IMR-90 (cell line): ENCODE data around the gene CYP46A1. TPM values are rescaled to one million over a fixed set of nuclear protein-coding genes. Genes with fewer than 3 reads are reported as not detected.

Experiments
- ATAC-seq: fragments of 200-7000 bp; cut with Tn5 transposase; 2 replicates; pipeline ENCODE4 v1.9.1; 2020; ENCODE audit warnings: low read depth, mild to moderate bottlenecking, moderate library complexity
- BruUV-seq: library from RNA; stranded (reverse); fragments of 400-500 nt; replicated peaks from 2 replicates; lab custom pipeline; 2021; lab: Mats Ljungman, UMichigan
- CTCF ChIA-PET: fragments of 300-600 bp; formaldehyde crosslinking; extraction: SDS; loops from one replicate; lab custom pipeline; 2021; ENCODE audit warnings: antibody characterized with exemption; lab: Yijun Ruan, JAX
- POLR2A ChIA-PET: fragments of 300-600 bp; sonication (Branson Sonifier 250); formaldehyde crosslinking; loops from one replicate; lab custom pipeline; 2022; ENCODE audit warnings: antibody characterized with exemption; ENCODE audit not compliant: unreplicated experiment; lab: Charles Lee
- DNase-seq: peaks from one replicate; pipeline ENCODE4 v3.0.0; 2013
- H2AFZ ChIP-seq: replicated peaks from 2 replicates; pipeline ENCODE3; 2013; ENCODE audit warnings: low read length, mild to moderate bottlenecking; ENCODE audit not compliant: poor library complexity
- H2AK5ac ChIP-seq: 2 replicates; pipeline ENCODE4 v1.6.1; 2013; ENCODE audit warnings: low read depth, low read length, inconsistent platforms
- H2AK9ac ChIP-seq: replicated peaks from 2 replicates; pipeline ENCODE3; 2013; ENCODE audit warnings: mild to moderate bottlenecking, low read depth, low read length, moderate library complexity; ENCODE audit not compliant: poor library complexity
- H2BK120ac ChIP-seq: 2 replicates; pipeline ENCODE4 v1.6.1; 2013; ENCODE audit warnings: low read depth, low read length, inconsistent platforms
- H2BK15ac ChIP-seq: 3 replicates; pipeline ENCODE4 v1.6.1; 2013; ENCODE audit warnings: low read depth, low read length, inconsistent platforms
- H2BK20ac ChIP-seq: 2 replicates; pipeline ENCODE4 v1.6.1; 2013; ENCODE audit warnings: low read depth, mild to moderate bottlenecking, inconsistent platforms, low read length, moderate library complexity
- H2BK5ac ChIP-seq: 2 replicates; pipeline ENCODE4 v1.6.1; 2013; ENCODE audit warnings: mild to moderate bottlenecking, low read depth, low read length, inconsistent platforms; ENCODE audit not compliant: poor library complexity, severe bottlenecking
- H3K14ac ChIP-seq: replicated peaks from 2 replicates; pipeline ENCODE4 v1.6.1; 2013; ENCODE audit warnings: low read depth, low read length, inconsistent platforms
- H3K18ac ChIP-seq: 2 replicates; pipeline ENCODE4 v1.6.1; 2013; ENCODE audit warnings: low read depth, low read length, control low read depth
- H3K23ac ChIP-seq: 2 replicates; pipeline ENCODE4 v1.6.1; 2013; ENCODE audit warnings: low read depth, low read length, inconsistent platforms
- H3K27ac ChIP-seq: 2 replicates; pipeline ENCODE4 v1.5.1; 2013; ENCODE audit warnings: mild to moderate bottlenecking, control low read depth, low read length; ENCODE audit not compliant: insufficient read depth
- H3K27me3 ChIP-seq: 2 replicates; pipeline ENCODE4 v1.6.1; 2013; ENCODE audit warnings: low read length; ENCODE audit not compliant: control insufficient read depth, insufficient read depth
- H3K36me3 ChIP-seq: 2 replicates; pipeline ENCODE4 v1.6.1; 2013; ENCODE audit warnings: low read length, mixed read lengths; ENCODE audit not compliant: control insufficient read depth, insufficient read depth
- H3K4ac ChIP-seq: 2 replicates; pipeline ENCODE4 v1.6.1; 2013; ENCODE audit warnings: low read depth, low read length, inconsistent platforms
- H3K4me1 ChIP-seq: 2 replicates; pipeline ENCODE4 v1.6.1; 2013; ENCODE audit warnings: low read length, mixed read lengths; ENCODE audit not compliant: control insufficient read depth, insufficient read depth
- H3K4me2 ChIP-seq: 2 replicates; pipeline ENCODE4 v1.6.1; 2013; ENCODE audit warnings: low read depth, mild to moderate bottlenecking, control low read depth, low read length, moderate library complexity
- H3K4me3 ChIP-seq: 2 replicates; pipeline ENCODE4 v1.5.1; 2013; ENCODE audit warnings: low read depth, mild to moderate bottlenecking, control low read depth, low read length, moderate library complexity; ENCODE audit not compliant: insufficient read depth
- H3K56ac ChIP-seq: 2 replicates; pipeline ENCODE4 v1.6.1; 2013; ENCODE audit warnings: low read length, inconsistent platforms; ENCODE audit not compliant: insufficient read depth; ENCODE audit errors: extremely low read depth
- H3K79me1 ChIP-seq, 2 experiments: 2 replicates each; pipeline ENCODE4 v1.6.1; 2013; ENCODE audit warnings: low read length in 2 of 2, inconsistent platforms in 1 of 2, low read depth in 1 of 2
- H3K9ac ChIP-seq: 2 replicates; pipeline ENCODE4 v1.6.1; 2013; ENCODE audit warnings: low read depth, low read length, control low read depth
- H3K9me1 ChIP-seq: 2 replicates; pipeline ENCODE4 v1.6.1; 2013; ENCODE audit warnings: low read length, inconsistent platforms; ENCODE audit not compliant: insufficient read depth
- H3K9me3 ChIP-seq: 2 replicates; pipeline ENCODE4 v1.6.1; 2013; ENCODE audit warnings: low read length; ENCODE audit not compliant: control insufficient read depth, insufficient read depth
- H4K20me1 ChIP-seq: 2 replicates; pipeline ENCODE4 v1.6.1; 2013; ENCODE audit warnings: low read length, inconsistent platforms; ENCODE audit not compliant: insufficient read depth
- H4K5ac ChIP-seq: 2 replicates; pipeline ENCODE4 v1.6.1; 2013; ENCODE audit warnings: mild to moderate bottlenecking, low read depth, low read length, control low read depth
- H4K8ac ChIP-seq, 2 experiments: 2 replicates each; pipeline ENCODE4 v1.6.1; 2013; ENCODE audit warnings: low read depth in 2 of 2, low read length in 2 of 2, control low read depth in 1 of 2, inconsistent platforms in 1 of 2
- H4K91ac ChIP-seq: 2 replicates; pipeline ENCODE4 v1.6.1; 2013; ENCODE audit warnings: low read depth, low read length, inconsistent platforms; ENCODE audit not compliant: insufficient read depth
- MAFK ChIP-seq: IDR thresholded peaks from 2 replicates; pipeline ENCODE4 v1.6.1; 2012; ENCODE audit warnings: low read depth, low read length, improper control_type of control experiment
- WGBS, 2 experiments: methylation state at CpG; one replicate each; pipeline versions ENCODE4 v1.1.5 to v1.1.7; 2013; ENCODE audit warnings: missing lambda C conversion rate in 2 of 2; ENCODE audit not compliant: insufficient read length in 1 of 2; ENCODE audit errors: extremely low coverage in 2 of 2; 5-methylcytosine and 5-hydroxymethylcytosine counted together
- dilution Hi-C: fragments of 300-500 bp; cut with HindIII; formaldehyde crosslinking; loops from one replicate; pipeline ENCODE4 v1.14.3; 2018; ENCODE audit warnings: low sequenced_read_pairs; ENCODE audit not compliant: unreplicated experiment
- in situ Hi-C: fragments of 300-500 bp; cut with MboI; formaldehyde crosslinking; loops from 3 replicates; pipeline ENCODE4 v1.14.3; 2019; ENCODE audit warnings: low sequenced_read_pairs, inconsistent platforms, mixed read lengths
- intact Hi-C: fragments of 100-400 bp; cut with micrococcal nuclease; formaldehyde crosslinking; loops from 2 replicates; pipeline ENCODE4 v1.10.0; 2022
- polyA plus RNA-seq, 3 experiments: library from polyadenylated mRNA; depleted of rRNA; stranded (reverse); fragments of >200 nt; gene quantifications; 2 replicates each; pipeline ENCODE4 v1.2.3, GENCODE V29; 2012; ENCODE audit warnings: low replicate concordance in 1 of 3
- total RNA-seq: library from RNA; depleted of rRNA; stranded (reverse); fragments of >200 nt; gene quantifications from 2 replicates; pipeline ENCODE4 v1.2.3, GENCODE V29; 2012

CYP46A1 gene
- total and polyA plus RNA-seq, 2 of the 4 experiments (the other 2 are of a cell fraction): 0.18 to 0.31 TPM

GRCh38 chr14:99758872-99759545 is 74.9 kb downstream of the CYP46A1 start:
- dilution Hi-C loops: no loop called here
- ChIA-PET POLR2A (no interaction called here), CTCF (interaction anchor here (0.5 to 1.0 kb wide), 2 partner anchors 12 to 13 kb away, joined by 3 read pairs; no protein-coding TSS in a partner anchor)
- no peaks in the 10 kb centered on the region for H3K36me3 ChIP-seq
- peak overlapping the region; percentile 36 for H2AFZ ChIP-seq
- H3K9ac ChIP-seq: peak overlapping the region; percentile 35; the same call in 1 of the 2 replicates
- H2BK20ac ChIP-seq: peak overlapping the region; percentile 50
- H3K4me3 ChIP-seq: no peak overlapping the region
- peak overlapping the region; percentile 11 to 56; a peak in 2 of 4 replicates for H4K8ac ChIP-seq
- H3K27me3 ChIP-seq: no peaks in the 10 kb centered on the region
- peak overlapping the region; percentile 32; the same call in 2 of the 3 replicates for H2BK15ac ChIP-seq
- DNase-seq (no peak), ATAC-seq (no peak)
- no peaks in the 10 kb centered on the region for H3K9me3 ChIP-seq
- H3K4me2 ChIP-seq: peak overlapping the region; percentile 18; the same call in 1 of the 2 replicates
- peak overlapping the region; percentile 61 for H4K91ac ChIP-seq
- peak overlapping the region; percentile 86 for H2AK5ac ChIP-seq
- peak overlapping the region; percentile 46 for H3K18ac ChIP-seq
- no peak overlapping the region for H3K56ac ChIP-seq
- 73% methylated on average over 7 of the region's 7 CpGs; no CpG with 5 or more reads in 1 of the 2 experiments for WGBS, 2 experiments
- peaks cover 45% of the 10 kb centered on the region for H3K4me1 ChIP-seq
- H2BK120ac ChIP-seq: peak overlapping the region; percentile 32
- peak overlapping the region; percentile 24 for H3K14ac ChIP-seq
- peak overlapping the region; percentile 41 for H3K27ac ChIP-seq
- intact Hi-C loops: no loop called here
- peak overlapping the region; percentile 37; the same call in 1 of the 2 replicates for H4K5ac ChIP-seq
- H3K79me1 ChIP-seq: peaks cover 0 to 8% of the 10 kb centered on the region in 2 experiments; a peak in 2 of 4 replicates
- peak overlapping the region; percentile 28 for H2BK5ac ChIP-seq
- H2AK9ac ChIP-seq: peak overlapping the region; percentile 11
- BruUV-seq: no TSS peak
- in situ Hi-C loops: no loop called here
- no peak for TF ChIP-seq MAFK
- H3K4ac ChIP-seq: peak overlapping the region; percentile 66
- peaks cover 23% of the 10 kb centered on the region for H3K9me1 ChIP-seq
- peaks cover 4% of the 10 kb centered on the region; the same call in 1 of the 2 replicates for H4K20me1 ChIP-seq
- H3K23ac ChIP-seq: no peak overlapping the region
